ENCODE measurements around the gene WDR38.

- TF ChIP-seq BRCA1 (CRISPR knock-in tag; IDR thresholded peaks at IDR 0.05) (0 out of 2 replicates have a peak, but pooled peaks have one; percentile 74), MAZ (IDR thresholded peaks at IDR 0.05; ENCODE audit: borderline replicate concordance, low read depth, low read length) (no peak; the same call in 1 of the 2 replicates), MAZ (CRISPR knock-in tag; IDR thresholded peaks at IDR 0.05; ENCODE audit: low read depth) (no peak), CTCF (CRISPR knock-in tag; IDR thresholded peaks at IDR 0.05) (peak; percentile 96), ZNF572 (CRISPR knock-in tag; IDR thresholded peaks at IDR 0.05) (no peak), BCL3 (CRISPR knock-in tag; IDR thresholded peaks at IDR 0.05) (no peak)
Observed at GRCh38 chr9:124852829-124853531, at the start of gene WDR38.
